GM18499 (cell line): Measurements from ENCODE around the gene PTPRN2.

Experiments used
- ATAC-seq: cut with Tn5 transposase; IDR thresholded peaks from one replicate; pipeline ENCODE4 v1.9.1; 2021; ENCODE audit warnings: moderate number of reproducible peaks; ENCODE audit not compliant: insufficient read depth, unreplicated experiment

Gene PTPRN2

GRCh38 chr7:158603773-158604755 lies 16.4 kb upstream of the PTPRN2 start:
- ATAC-seq = no peak

DNA sequence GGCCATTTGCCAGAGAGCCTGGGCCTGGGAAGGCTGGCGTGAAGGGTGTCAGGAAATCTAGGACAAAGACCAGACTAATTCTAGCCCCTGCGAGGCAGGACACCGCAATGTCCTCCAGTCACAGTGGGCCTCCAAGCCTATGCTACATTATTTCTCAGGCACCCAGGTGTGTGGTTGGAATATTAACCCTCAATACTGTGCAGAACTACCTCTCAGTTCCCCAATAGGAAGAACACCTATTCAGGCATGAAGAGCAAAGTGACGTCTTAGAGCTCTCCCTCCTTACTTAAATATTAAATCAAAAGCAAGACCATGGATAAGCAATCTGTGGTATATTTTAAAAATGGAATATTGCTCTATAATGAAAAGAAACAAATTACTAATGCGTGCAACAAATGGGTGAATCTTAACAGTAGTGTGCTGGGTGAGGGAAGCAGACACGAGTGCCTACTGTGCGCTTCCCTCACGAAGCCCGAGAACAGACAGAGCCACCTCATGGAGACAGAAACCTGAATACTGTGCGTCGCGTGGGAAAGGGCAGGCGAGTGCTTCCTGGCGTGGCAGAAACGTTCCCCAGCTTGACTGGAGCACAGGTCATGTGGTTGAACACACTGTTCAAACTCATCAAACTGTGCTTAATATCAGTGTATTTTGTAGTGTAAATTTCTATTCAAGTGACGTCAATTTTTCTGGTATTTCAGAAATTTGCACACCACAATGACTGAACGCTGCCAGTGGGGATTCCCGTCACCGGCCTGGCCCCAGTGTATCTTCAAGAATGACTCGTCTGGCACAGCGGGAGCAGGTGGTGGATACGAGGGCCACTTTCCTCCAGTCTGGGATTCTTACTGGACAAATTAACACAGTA lies 15.5 kb upstream of the PTPRN2 start:
- ATAC-seq = no peak

- no peak for ATAC-seq
Observed at GRCh38 chr7:158602041-158602440, 14.4 kb upstream of the PTPRN2 start.

DNA sequence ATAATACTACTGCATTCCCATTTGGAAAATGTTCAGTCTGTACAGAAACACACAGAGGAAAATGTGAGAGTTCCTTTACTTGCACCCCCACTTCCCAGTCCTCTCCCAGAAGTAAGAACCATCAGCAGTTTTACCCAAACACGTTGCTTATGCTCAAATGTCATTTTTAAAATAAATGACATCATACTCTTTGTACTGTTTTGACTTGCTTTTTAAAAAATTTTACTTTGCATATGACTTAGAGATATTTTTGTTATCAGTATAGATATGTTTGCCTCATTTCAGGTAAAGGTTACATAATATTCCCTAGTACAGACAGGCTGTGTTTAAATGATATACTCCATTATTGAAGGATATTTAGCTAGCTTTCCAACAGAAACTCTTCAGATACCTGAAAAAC lies 13.5 kb upstream of the PTPRN2 start:
- ATAC-seq = no peak

GRCh38 chr7:158596745-158597144 lies 9.1 kb upstream of the PTPRN2 start:
- no peak for ATAC-seq

DNA sequence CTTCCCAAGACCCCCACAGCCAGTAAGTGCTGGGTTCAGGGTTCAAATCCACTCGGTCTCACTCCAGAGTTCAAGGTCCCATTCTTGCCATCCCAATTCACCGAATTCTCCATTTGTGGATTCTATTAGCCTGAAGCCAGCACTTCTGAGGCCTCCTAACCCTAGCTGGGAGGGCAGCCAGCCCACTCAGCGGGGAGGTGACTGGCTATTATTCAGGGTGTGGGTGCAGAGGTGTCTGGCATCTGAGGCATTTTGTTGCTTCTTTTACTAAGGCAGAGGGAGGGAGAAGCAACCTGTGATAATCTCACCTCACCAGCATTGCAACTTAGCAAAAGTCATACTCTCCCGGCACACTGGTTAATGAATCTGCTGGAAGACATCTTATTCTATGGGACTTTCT lies 8.7 kb upstream of the PTPRN2 start:
- ATAC-seq = no peak

- no peak for ATAC-seq
Observed at GRCh38 chr7:158595068-158595467, 7.4 kb upstream of the PTPRN2 start.

DNA sequence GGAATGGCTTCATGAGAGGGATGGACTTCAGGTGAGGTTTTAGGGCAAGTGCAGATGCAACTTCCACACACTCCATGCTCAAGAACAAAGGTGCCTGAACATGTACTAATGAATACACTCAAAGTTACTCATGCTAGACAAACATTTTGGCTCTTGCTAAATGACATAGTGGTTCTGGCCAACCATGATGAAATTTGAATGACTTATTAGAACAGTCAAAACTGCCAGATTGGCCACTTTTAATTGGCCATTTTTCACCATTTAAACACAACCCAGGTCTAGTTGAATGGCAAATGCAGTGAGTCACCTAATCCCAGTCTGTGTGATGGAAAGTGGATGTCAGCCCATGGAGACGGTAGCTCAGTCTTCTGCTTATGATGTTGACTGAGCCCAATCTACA lies 4.9 kb upstream of the PTPRN2 start:
- no peak for ATAC-seq

DNA sequence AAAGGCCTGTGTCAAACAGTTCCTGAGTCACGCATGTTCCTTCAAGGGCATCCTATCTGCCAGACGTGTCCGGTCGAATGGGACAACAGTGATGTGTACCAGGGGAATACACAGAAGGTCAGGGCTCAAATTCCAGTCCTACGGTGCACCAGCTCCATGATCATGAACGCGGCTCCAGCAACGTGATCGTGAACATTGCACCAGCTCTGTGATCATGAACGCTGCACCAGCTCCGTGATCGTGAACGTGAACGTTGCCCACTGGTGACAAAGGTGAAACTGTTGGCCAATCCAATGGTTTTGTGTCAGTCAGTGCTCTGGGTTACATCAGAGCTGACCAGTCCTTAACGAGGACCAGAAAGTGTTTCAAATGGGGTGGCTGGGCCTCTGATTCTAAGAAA lies 4.3 kb upstream of the PTPRN2 start:
- ATAC-seq = no peak

GRCh38 chr7:158590181-158590530 lies 2.5 kb upstream of the PTPRN2 start:
- ATAC-seq = no peak

DNA sequence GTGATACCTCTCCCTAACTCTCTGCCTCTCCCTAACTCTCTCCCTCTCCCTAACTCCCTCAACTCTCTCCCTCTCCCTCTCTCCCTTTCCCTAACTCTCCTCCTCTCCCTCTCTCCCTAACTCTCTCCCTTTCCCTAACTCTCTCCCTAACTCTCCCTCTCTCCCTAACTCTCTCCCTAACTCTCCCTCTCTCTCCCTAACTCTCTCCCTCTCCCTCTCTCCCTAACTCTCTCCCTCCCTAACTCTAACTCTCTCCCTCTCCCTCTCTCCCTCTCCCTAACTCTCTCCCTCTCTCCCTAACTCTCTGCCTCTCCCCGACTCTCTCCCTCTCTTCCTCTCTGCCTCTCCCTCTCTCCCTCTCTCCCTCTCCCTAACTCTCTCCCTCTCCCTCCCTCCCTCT lies 2.0 kb upstream of the PTPRN2 start:
- ATAC-seq = no peak

DNA sequence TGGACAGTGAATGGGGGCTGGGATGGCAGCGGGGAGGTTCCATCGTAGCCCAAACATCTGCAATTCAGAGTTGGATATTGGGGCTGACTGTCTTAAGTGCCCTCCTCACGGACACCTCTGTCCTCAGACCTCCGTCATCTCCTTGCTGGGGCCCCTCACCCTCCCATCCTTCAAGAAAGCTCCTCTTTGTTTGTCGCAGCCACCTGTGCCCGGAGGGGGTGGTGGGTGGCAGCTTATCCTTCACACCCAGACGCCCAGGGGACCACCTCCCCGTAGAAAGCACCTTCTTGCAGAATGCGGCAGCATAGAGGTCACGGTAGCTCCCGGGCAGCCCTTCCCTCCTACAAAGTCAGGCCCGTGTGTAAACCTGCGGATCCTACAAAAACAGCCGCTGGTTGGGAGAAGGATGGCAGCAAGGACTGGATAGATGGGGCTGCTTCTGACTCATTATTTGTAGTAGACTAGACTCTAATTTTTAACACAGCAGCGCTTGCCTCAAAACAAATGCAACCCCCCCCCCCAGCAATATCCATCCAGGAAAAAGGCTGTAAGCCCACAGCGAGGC lies 1.3 kb upstream of the PTPRN2 start:
- ATAC-seq = no peak

- ATAC-seq = no peak
Observed at GRCh38 chr7:158588085-158588877, 658 bp upstream of the PTPRN2 start.

DNA sequence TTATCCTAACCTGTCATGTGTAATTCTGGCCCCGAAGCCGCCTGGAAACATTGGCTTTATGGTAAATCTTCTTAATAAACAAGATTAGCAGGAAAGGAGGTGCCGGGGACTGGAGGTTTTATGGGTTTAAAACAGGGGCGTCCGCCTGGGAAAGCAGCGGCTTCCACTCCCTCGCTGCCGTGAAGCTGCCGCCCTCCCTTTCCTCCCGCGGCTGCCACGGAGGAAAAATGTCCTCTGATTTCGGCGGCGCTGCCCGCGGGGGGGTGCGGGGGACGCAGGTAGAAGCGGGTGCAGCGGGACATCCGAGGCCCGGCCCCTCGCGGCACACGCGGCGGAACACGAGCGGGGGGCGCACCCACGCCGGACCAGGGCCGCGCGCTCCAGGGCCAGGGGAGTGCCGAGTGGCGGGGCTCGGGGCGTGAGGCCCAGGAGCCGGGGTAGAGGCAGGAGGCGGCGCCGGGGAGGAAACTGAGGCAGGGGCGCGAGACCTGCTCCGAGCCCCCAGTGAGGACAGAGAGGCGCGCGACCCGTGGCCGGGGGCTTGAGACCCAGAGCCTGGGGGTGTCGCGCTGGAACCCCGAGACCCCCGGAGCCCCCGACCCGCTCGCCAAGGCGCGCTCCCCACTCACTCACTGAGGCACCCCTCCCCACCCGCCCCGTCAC lies 993 bp downstream of the PTPRN2 start:
- no peak for ATAC-seq

DNA sequence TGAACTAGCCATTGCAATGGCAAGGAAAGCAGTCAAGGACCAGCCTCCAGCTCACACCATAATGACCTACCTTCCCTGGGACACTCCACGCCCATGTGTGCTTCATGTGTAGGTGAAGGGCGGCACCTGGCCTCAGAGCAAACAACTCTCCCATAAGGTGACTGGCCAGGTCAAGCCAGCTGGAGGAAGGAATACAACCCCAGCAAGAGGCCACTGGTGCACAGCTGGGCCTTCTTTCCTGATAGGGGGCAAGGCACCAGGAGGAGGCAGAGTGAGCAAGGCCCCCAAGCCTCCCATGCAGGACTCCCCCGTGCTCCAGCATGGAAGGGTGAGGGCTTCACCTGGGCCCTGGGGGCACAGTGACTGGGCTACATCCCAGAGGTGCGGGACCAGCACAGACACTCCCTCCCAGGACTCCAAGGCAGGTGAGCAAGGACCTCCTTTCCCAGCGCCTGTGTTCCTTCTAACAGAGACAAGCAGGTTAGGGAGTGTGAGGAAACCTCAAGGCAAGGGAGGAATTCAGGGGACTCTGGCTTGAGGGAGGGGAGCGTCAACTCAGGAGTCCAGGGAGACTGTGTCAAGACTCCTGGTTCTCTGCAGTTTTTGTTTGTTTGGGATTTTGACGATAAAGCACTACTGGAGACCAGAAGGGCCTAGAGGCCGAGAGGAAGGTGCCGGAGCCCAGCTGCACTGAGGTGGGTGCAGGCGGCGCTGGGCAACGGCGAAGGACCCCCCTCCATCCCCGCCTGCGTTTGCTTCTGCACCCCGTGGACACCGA lies 1.7 kb downstream of the PTPRN2 start:
- ATAC-seq = no peak

- ATAC-seq = no peak
Observed at GRCh38 chr7:158584407-158584806, 3.2 kb downstream of the PTPRN2 start.

DNA sequence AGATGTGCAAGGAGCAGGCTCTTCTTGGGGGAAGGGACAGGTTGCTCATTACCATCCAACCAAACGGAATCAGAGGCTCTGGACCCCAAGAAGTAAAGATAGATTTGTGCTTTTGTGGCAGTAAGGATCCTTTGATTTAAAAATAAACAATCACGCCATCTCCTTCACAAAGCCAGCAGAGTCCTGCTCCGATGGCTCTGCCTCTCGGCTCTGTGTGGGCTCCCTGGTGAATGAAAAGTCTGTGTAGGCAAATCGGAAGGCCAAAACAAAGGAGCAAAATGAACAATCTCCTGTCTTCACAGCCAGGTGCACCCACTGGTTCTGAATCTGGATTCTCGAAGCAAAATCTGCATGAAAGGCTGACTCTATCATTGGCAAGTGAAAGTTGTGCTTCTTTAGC lies 3.8 kb downstream of the PTPRN2 start:
- ATAC-seq = no peak

DNA sequence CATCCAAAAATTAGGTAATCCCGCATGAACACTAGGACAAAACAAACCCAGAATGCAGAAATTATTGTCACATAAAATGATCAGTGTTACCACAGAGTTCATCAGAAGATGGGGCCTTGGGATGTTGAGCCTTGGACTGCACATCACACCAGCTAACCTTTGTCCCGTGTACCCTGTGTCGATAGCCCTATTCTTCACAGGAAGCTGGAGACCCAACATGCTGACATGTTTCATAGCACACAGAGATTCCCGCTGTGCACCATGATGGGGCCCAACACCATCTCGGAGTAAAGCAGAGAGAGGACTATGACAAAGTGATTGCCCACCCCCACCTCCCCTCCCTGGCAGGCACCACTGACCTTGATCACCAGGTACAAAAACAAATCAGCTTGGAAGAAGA lies 4.5 kb downstream of the PTPRN2 start:
- ATAC-seq = no peak

DNA sequence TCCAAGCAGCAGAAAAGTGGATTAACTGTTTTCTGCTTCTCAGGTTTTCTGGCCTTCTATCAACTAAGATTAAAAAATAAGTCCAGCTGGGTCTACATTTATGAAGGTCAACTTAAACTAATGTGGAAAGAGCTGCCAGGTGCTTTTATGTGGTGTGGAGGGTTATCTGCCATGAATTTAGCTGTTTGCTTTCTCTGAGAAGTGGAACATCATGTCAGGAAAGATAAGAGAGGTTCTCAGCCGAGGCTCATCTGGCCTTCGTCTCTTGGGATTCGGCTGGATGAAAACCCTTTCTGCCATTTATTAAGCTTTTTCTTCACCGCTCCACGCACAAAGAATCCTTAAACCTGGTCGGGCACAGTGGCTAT lies 5.5 kb downstream of the PTPRN2 start:
- ATAC-seq = no peak
